GM12878 (cell line): ENCODE results near the gene GPR137B. TPM values are rescaled to one million over a fixed set of nuclear protein-coding genes. Genes with fewer than 3 reads are reported as not detected.

Source experiments
- ATAC-seq: fragments of 200-7000 bp; cut with Tn5 transposase; 3 replicates; pipeline ENCODE4 v1.9.1; 2020; ENCODE audit warnings: mild to moderate bottlenecking, moderate library complexity
- BruUV-seq: library from RNA; stranded (reverse); fragments of 400-500 nt; replicated peaks from 2 replicates; lab custom pipeline; 2021; lab: Mats Ljungman, UMichigan
- CTCF ChIA-PET: fragments of 300-600 bp; sonication (Branson Sonifier 250); formaldehyde crosslinking; extraction: SDS; loops from one replicate; lab custom pipeline; 2021; ENCODE audit warnings: inconsistent platforms; lab: Yijun Ruan, JAX
- POLR2A ChIA-PET: fragments of 350-600 bp; formaldehyde crosslinking; extraction: SDS; loops from one replicate; lab custom pipeline; 2021; ENCODE audit warnings: inconsistent platforms; lab: Charles Lee
- RAD21 ChIA-PET: fragments of 300-600 bp; sonication (Branson Sonifier 250); formaldehyde crosslinking; loops from one replicate; lab custom pipeline; 2023; ENCODE audit warnings: antibody characterized with exemption; ENCODE audit not compliant: unreplicated experiment; lab: Charles Lee
- SMC1A ChIA-PET: fragments of 300-600 bp; sonication (Branson Sonifier 250); formaldehyde crosslinking; loops from one replicate; lab custom pipeline; 2023; ENCODE audit not compliant: unreplicated experiment, uncharacterized antibody; lab: Charles Lee
- DNase-seq: peaks from one replicate; pipeline ENCODE4 v3.0.0-alpha.2; 2011; ENCODE audit warnings: low read depth, low spot score
- FAIRE-seq: peaks from 3 replicates; lab custom pipeline; 2011; peaks lifted over from hg19 to GRCh38; lab: Jason Lieb, UNC
- H2AFZ ChIP-seq: 2 replicates; pipeline ENCODE4 v1.6.0; 2011; ENCODE audit warnings: low read depth, low read length, control low read depth; ENCODE audit not compliant: control insufficient read depth
- H3K27ac ChIP-seq: 2 replicates; pipeline ENCODE4 v1.5.1; 2011; ENCODE audit warnings: control low read depth; ENCODE audit not compliant: control insufficient read depth, insufficient read depth
- H3K27me3 ChIP-seq, 2 experiments: replicated peaks in 1 of 2; 2 replicates each; pipeline versions ENCODE4 v1.6.0 to v1.6.1; 2011; ENCODE audit warnings: low read length in 1 of 2; ENCODE audit not compliant: control insufficient read depth in 2 of 2, insufficient read depth in 2 of 2
- H3K36me3 ChIP-seq, 2 experiments: 2 replicates each; pipeline ENCODE4 v1.5.1; 2011; ENCODE audit warnings: low read length in 1 of 2; ENCODE audit not compliant: control insufficient read depth in 2 of 2, insufficient read depth in 2 of 2
- H3K4me1 ChIP-seq: 2 replicates; pipeline ENCODE4 v1.6.1; 2011; ENCODE audit warnings: mild to moderate bottlenecking, low read length, moderate library complexity, mixed read lengths; ENCODE audit not compliant: control insufficient read depth, insufficient read depth
- H3K4me2 ChIP-seq: 2 replicates; pipeline ENCODE4 v1.6.0; 2011; ENCODE audit warnings: control low read depth; ENCODE audit not compliant: control insufficient read depth, insufficient read depth
- H3K4me3 ChIP-seq: fragments of 200-600 bp; sonication (generic); 2 replicates; pipeline ENCODE4 v1.5.1; 2016
- H3K79me2 ChIP-seq: 2 replicates; pipeline ENCODE4 v1.6.0; 2011; ENCODE audit warnings: low read length; ENCODE audit not compliant: control insufficient read depth, insufficient read depth
- H3K9ac ChIP-seq: 2 replicates; pipeline ENCODE4 v1.8.0; 2011; ENCODE audit warnings: low read length, control low read depth, mixed read lengths; ENCODE audit not compliant: control insufficient read depth, insufficient read depth
- H3K9me3 ChIP-seq: replicated peaks from 3 replicates; pipeline ENCODE4 v1.5.1; 2011; ENCODE audit warnings: mild to moderate bottlenecking, low read length; ENCODE audit not compliant: control insufficient read depth, insufficient read depth
- H4K20me1 ChIP-seq: 2 replicates; pipeline ENCODE4 v1.6.0; 2011; ENCODE audit not compliant: control insufficient read depth, insufficient read depth
- FOS ChIP-seq: IDR thresholded peaks from 3 replicates; pipeline ENCODE4 v1.6.1; 2011; ENCODE audit warnings: borderline replicate concordance; ENCODE audit not compliant: insufficient read length; ENCODE audit errors: extremely low read depth
- HDAC6 ChIP-seq: fragments of 200-600 bp; sonication (generic); IDR thresholded peaks from one replicate; pipeline ENCODE4 v1.8.0; 2017; ENCODE audit warnings: antibody characterized with exemption; ENCODE audit not compliant: unreplicated experiment
- MEF2B ChIP-seq: fragments of 450-650 bp; IDR thresholded peaks from 2 replicates; pipeline ENCODE4 v1.6.1; 2018; ENCODE audit warnings: mild to moderate bottlenecking, moderate library complexity; ENCODE audit not compliant: partially characterized antibody, poor library complexity, severe bottlenecking
- NR2C1 ChIP-seq: fragments of 450-650 bp; IDR thresholded peaks from 2 replicates; pipeline ENCODE4 v1.6.1; 2017; ENCODE audit warnings: antibody characterized with exemption, mild to moderate bottlenecking, moderate library complexity
- TBL1XR1 ChIP-seq: IDR thresholded peaks from 2 replicates; pipeline ENCODE4 v1.6.1; 2012; ENCODE audit warnings: low read depth, low read length, improper control_type of control experiment
- WGBS: methylation state at CpG from one replicate; pipeline ENCODE4 v1.1.6; 2016; ENCODE audit warnings: low lambda C conversion rate; ENCODE audit not compliant: insufficient replicate concordance, insufficient coverage; ENCODE audit errors: missing lambda C conversion rate; 5-methylcytosine and 5-hydroxymethylcytosine counted together
- in situ Hi-C: fragments of 300-500 bp; cut with MboI; formaldehyde crosslinking; loops from 9 replicates; pipeline ENCODE4 v1.14.3; 2018; ENCODE audit warnings: mixed read lengths
- intact Hi-C: fragments of 100-400 bp; cut with micrococcal nuclease; formaldehyde crosslinking; loops from one replicate; pipeline ENCODE4 v1.14.2; 2022; ENCODE audit not compliant: unreplicated experiment
- polyA plus RNA-seq, 11 experiments: library from polyadenylated mRNA; depleted of rRNA in 4 of 11; unstranded in 6 of 11; stranded (reverse) in 5 of 11; fragments of >200 nt; fragmentation: Nextera tagmentation in 4 of 11; fragmentation: Illumina TruSeq in 1 of 11; extraction: Ambion mirVana in 4 of 11; extraction: Trizol in 1 of 11; gene quantifications; 1 replicate in 1 of 11; 2 replicates in 10 of 11; pipeline versions ENCODE4 v1.2.1 to v1.2.3, GENCODE V29; 2011 to 2016; ENCODE audit warnings: inconsistent platforms in 2 of 11, missing spikeins in 2 of 11, low read depth in 1 of 11
- total RNA-seq, 4 experiments: library from RNA; depleted of rRNA in 3 of 4; stranded (reverse); fragments of >200 nt in 3 of 4; fragmentation: Illumina TruSeq in 1 of 4; extraction: Trizol in 1 of 4; gene quantifications; 2 replicates each; pipeline versions ENCODE4 v1.2.1 to v1.2.3, GENCODE V29; 2013 to 2021
- TF ChIP-seq, protein P1 (sequence below): IDR thresholded peaks from 2 replicates; pipeline ENCODE4 v1.6.1; 2011; ENCODE audit warnings: mild to moderate bottlenecking, low read depth, low read length, moderate library complexity; ENCODE audit not compliant: insufficient replicate concordance

The GPR137B gene
- total and polyA plus RNA-seq, 10 of the 15 experiments (the other 5 are each of a cell fraction or from before 2014, with no cell fraction given): 5.4 to 20.8 (median 12.5) TPM

- TF ChIP-seq, protein P1, sequence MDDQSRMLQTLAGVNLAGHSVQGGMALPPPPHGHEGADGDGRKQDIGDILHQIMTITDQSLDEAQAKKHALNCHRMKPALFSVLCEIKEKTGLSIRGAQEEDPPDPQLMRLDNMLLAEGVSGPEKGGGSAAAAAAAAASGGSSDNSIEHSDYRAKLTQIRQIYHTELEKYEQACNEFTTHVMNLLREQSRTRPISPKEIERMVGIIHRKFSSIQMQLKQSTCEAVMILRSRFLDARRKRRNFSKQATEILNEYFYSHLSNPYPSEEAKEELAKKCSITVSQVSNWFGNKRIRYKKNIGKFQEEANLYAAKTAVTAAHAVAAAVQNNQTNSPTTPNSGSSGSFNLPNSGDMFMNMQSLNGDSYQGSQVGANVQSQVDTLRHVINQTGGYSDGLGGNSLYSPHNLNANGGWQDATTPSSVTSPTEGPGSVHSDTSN: no peak
Observed at GRCh38 chr1:236124965-236125364, 17.4 kb upstream of the GPR137B start (continued).

DNA sequence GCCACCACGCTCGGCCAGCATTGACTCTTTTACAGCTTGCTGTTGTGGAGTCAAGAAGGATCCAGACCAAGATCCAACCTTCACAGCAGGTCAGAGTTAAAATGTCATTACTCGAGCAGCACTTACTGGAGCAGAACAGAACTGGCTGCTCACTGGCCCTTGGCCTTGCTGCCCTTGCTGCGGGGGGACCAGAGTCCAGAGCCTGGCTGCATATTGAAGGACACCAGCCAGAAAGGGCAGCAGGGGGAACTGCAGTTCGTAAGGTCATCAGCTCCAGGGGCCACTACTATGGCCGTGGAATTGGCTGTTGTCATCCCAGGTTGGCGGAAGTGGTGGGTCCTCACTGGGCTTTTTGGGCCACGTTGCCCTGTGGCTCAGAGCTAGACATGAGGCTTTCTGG, 15.3 kb upstream of the GPR137B start:
- no peaks in the 10 kb centered on the region for H4K20me1 ChIP-seq
- H3K27ac ChIP-seq: no peak overlapping the region
- H3K79me2 ChIP-seq: no peaks in the 10 kb centered on the region
- RAD21 ChIA-PET: interaction anchor here (1.0 kb wide), 1 partner anchor 12 kb away, joined by 3 read pairs; no protein-coding TSS in a partner anchor
- intact Hi-C loops: no loop called here
- H3K4me3 ChIP-seq: no peak overlapping the region
- no peaks in the 10 kb centered on the region for H3K36me3 ChIP-seq
- no peak for ATAC-seq
- FAIRE-seq: no peak
- BruUV-seq: no TSS peak
- no peak for TF ChIP-seq FOS
- TF ChIP-seq NR2C1: no peak
- TF ChIP-seq HDAC6: no peak
- no peak for TF ChIP-seq TBL1XR1
- TF ChIP-seq MEF2B: no peak
- CTCF ChIA-PET: interaction anchor here (0.9 to 2.5 kb wide), 4 partner anchors 10 to 24 kb away, joined by 3 to 9 read pairs (median 4); no protein-coding TSS in a partner anchor
- H3K9me3 ChIP-seq: no peaks in the 10 kb centered on the region
- DNase-seq: no peak
- H3K27me3 ChIP-seq: no peaks in the 10 kb centered on the region
- POLR2A ChIA-PET: interaction anchor here (0.6 to 0.8 kb wide), 2 partner anchors 14 to 21 kb away, joined by 3 read pairs; no protein-coding TSS in a partner anchor
- H2AFZ ChIP-seq: no peak overlapping the region
- no peak overlapping the region for H3K9ac ChIP-seq
- H3K4me2 ChIP-seq: no peak overlapping the region
- H3K4me1 ChIP-seq: peaks cover 17% of the 10 kb centered on the region
- SMC1A ChIA-PET: interaction anchor here (0.8 to 1.8 kb wide), 3 partner anchors 9 to 28 kb away, joined by 3 to 8 read pairs (median 3); no protein-coding TSS in a partner anchor
- 70% methylated on average over 8 of the region's 8 CpGs for WGBS
- in situ Hi-C loops: no loop called here
